ENCODE data around the gene DGKB. TPM values are rescaled to one million over a fixed set of nuclear protein-coding genes. Genes with fewer than 3 reads are reported as not detected.
A peak's percentile ranks its signal among the peaks of the same experiment; 100 is the strongest.

Gene DGKB
- total RNA-seq, 2 donors from 2014 or later: 0.52 TPM; not detected in 1

- Histone ChIP-seq H3K4me3 (no peak overlapping the region), H3K9me3 (no peaks in the 10 kb centered on the region), H3K27me3 (no peaks in the 10 kb centered on the region), H3K27ac (no peak overlapping the region), H3K4me1 (peaks cover 8% of the 10 kb centered on the region), H3K36me3 (replicated peaks in 1 of 2; ENCODE audit: insufficient read depth in 1 of 2, low read depth in 2 of 2) (no peaks in the 10 kb centered on the region)
- DNase-seq (no peak), ATAC-seq (no peak)
- WGBS, 2 donors: 95 to 100% methylated on average over 1 of the region's 1 CpG
- intact Hi-C loops (cut with DNase I): no loop called here
- TF ChIP-seq CTCF (IDR thresholded peaks at IDR 0.05) (no peak), POLR2A (IDR thresholded peaks at IDR 0.05) (no peak)
Observed at GRCh38 chr7:14336256-14336655, 566.3 kb downstream of the DGKB start.

- DNase-seq: peak in 3 of 4 donors; percentile 46 to 77 (median 50)
- WGBS, 2 donors: 6 to 16% methylated on average over 5 of the region's 5 CpGs
- intact Hi-C loops (cut with DNase I): no loop called here
- H3K27ac ChIP-seq: no peak overlapping the region
- no peaks in the 10 kb centered on the region for H3K36me3 ChIP-seq (replicated peaks in 1 of 2; ENCODE audit: insufficient read depth in 1 of 2, low read depth in 2 of 2)
- H3K4me3 ChIP-seq: no peak overlapping the region
- ATAC-seq: peak; percentile 71
- no peaks in the 10 kb centered on the region for H3K9me3 ChIP-seq
- TF ChIP-seq POLR2A (IDR thresholded peaks at IDR 0.05): no peak
- no peak for TF ChIP-seq CTCF (IDR thresholded peaks at IDR 0.05)
- peaks cover 8% of the 10 kb centered on the region for H3K4me1 ChIP-seq
- no peaks in the 10 kb centered on the region for H3K27me3 ChIP-seq
Observed at GRCh38 chr7:14332155-14332554, 570.4 kb downstream of the DGKB start.

- Histone ChIP-seq H3K27ac (no peak overlapping the region), H3K36me3 (replicated peaks in 1 of 2; ENCODE audit: insufficient read depth in 1 of 2, low read depth in 2 of 2) (no peaks in the 10 kb centered on the region), H3K4me1 (peaks cover 4% of the 10 kb centered on the region), H3K27me3 (no peaks in the 10 kb centered on the region), H3K4me3 (no peak overlapping the region), H3K9me3 (no peaks in the 10 kb centered on the region)
- ATAC-seq: no peak
- WGBS, 2 donors: 39% methylated on average over 3 of the region's 3 CpGs
- TF ChIP-seq CTCF (IDR thresholded peaks at IDR 0.05) (no peak), POLR2A (IDR thresholded peaks at IDR 0.05) (no peak)
- intact Hi-C loops (cut with DNase I): no loop called here
- DNase-seq: no peak
Observed at GRCh38 chr7:14324767-14325166, 577.8 kb downstream of the DGKB start.

DNA sequence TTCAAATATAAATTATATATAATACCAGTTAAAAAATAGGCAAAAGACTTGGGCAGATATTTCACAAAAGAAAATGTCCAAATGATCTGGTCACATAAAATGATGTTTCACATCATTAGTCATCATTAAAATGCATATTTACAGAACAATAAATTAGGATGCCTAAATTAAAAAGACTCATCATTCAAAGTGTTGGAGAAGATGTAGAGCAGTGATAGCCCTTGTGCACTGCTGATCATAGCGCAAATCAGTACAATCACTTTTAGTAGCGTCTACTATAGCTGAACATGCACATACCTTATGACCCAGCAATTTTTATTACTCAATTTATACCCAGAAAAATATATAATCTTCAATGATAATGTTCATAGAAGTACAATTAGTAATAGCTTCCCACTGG lies 579.8 kb downstream of the DGKB start:
- WGBS, 2 donors: 95 to 99% methylated on average over 2 of the region's 2 CpGs
- intact Hi-C loops (cut with DNase I): no loop called here
- Histone ChIP-seq H3K4me3 (no peak overlapping the region), H3K4me1 (peaks cover 4% of the 10 kb centered on the region), H3K27ac (no peak overlapping the region), H3K36me3 (replicated peaks in 1 of 2; ENCODE audit: insufficient read depth in 1 of 2, low read depth in 2 of 2) (no peaks in the 10 kb centered on the region), H3K27me3 (no peaks in the 10 kb centered on the region), H3K9me3 (no peaks in the 10 kb centered on the region)
- TF ChIP-seq POLR2A (IDR thresholded peaks at IDR 0.05) (no peak), CTCF (IDR thresholded peaks at IDR 0.05) (no peak)
- ATAC-seq (no peak), DNase-seq (no peak)

- H3K27ac ChIP-seq: no peak overlapping the region
- ATAC-seq (no peak), DNase-seq (peak; percentile 40 to 79 (median 50))
- 19 to 22% methylated on average over 2 of the region's 2 CpGs for WGBS, 2 donors
- H3K9me3 ChIP-seq: no peaks in the 10 kb centered on the region
- H3K4me3 ChIP-seq: no peak overlapping the region
- no peaks in the 10 kb centered on the region for H3K27me3 ChIP-seq
- H3K4me1 ChIP-seq: peaks cover 4% of the 10 kb centered on the region
- TF ChIP-seq POLR2A (IDR thresholded peaks at IDR 0.05) (no peak), CTCF (IDR thresholded peaks at IDR 0.05) (no peak)
- no peaks in the 10 kb centered on the region for H3K36me3 ChIP-seq (replicated peaks in 1 of 2; ENCODE audit: insufficient read depth in 1 of 2, low read depth in 2 of 2)
- intact Hi-C loops (cut with DNase I): no loop called here
Observed at GRCh38 chr7:14321947-14322346, 580.6 kb downstream of the DGKB start.

Data from body of pancreas (tissue), 4 donors.